Motor neuron (in vitro differentiated cells): ENCODE measurements around the gene SRPRB. TPM values are rescaled to one million over a fixed set of nuclear protein-coding genes. Genes with fewer than 3 reads are reported as not detected.
A peak's percentile ranks its signal among the peaks of the same experiment; 100 is the strongest.

Experiments
- ATAC-seq, 8 experiments: fragments of 200-7000 bp; cut with Tn5 transposase; replicated peaks in 6 of 8; 2 replicates each; pipeline ENCODE4 v1.8.0; 2021; ENCODE audit warnings: mild to moderate bottlenecking in 8 of 8, moderate library complexity in 8 of 8
- H3K27ac ChIP-seq, 2 donors: fragments of 250-450 bp; sonication (Bioruptor Pico); 2 replicates each; pipeline ENCODE4 v1.9.0; 2021; ENCODE audit warnings: antibody characterized with exemption in 2 of 2, mild to moderate bottlenecking in 2 of 2, moderate library complexity in 1 of 2
- H3K4me1 ChIP-seq, 2 donors: fragments of 250-450 bp; sonication (Bioruptor Pico); replicated peaks in 1 of 2; 2 replicates each; pipeline ENCODE4 v1.6.1; 2021; ENCODE audit warnings: antibody characterized with exemption in 2 of 2, mild to moderate bottlenecking in 2 of 2, moderate library complexity in 1 of 2
- H3K4me3 ChIP-seq, 5 donors: fragments of 250-450 bp; sonication (Bioruptor Pico); 2 replicates each; pipeline ENCODE4 v1.9.0; 2021; ENCODE audit warnings: antibody characterized with exemption in 5 of 5, mild to moderate bottlenecking in 5 of 5, moderate library complexity in 4 of 5
- WGBS, 10 experiments: fragments of 450-650 bp; shearing (Covaris generic); methylation state at CpG; one replicate each; pipeline ENCODE4 v1.0.0; 2022; 5-methylcytosine and 5-hydroxymethylcytosine counted together
- in situ Hi-C, 9 experiments: fragments of 400-800 bp; cut with MboI; loops; one replicate each; pipeline ENCODE4 v1.15.0; 2021; ENCODE audit warnings: low sequenced_read_pairs in 9 of 9, low pct_unique_long_range_greater_than_20kb in 2 of 9; ENCODE audit not compliant: unreplicated experiment in 9 of 9
- total RNA-seq, 8 experiments: library from RNA; unstranded; fragments of 300-600 nt; gene quantifications; 2 replicates each; pipeline versions ENCODE4 v1.2.3 to v1.2.4, GENCODE V29; 2022

The SRPRB gene
- total RNA-seq, 8 experiments from 2014 or later: 39.2 to 150 (median 62.6) TPM

DNA sequence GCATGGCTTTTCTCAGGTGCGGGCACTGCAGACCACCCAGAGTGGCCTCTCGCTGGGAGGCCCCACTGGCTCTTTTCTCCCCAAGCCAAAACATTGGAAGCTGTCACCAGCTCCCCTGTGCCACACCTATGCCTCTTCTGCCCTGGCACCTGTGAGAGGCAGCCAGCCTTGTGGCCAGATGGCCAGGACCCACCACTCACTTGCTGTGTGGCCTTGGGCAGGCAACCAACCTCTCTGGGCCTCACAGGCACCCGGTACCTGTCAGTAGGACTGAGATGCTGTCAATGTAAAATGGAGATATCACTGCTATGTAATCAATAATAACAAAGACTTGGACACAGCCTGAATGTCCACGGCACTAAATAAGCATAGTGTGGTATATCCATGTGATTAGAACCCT is 36.5 kb downstream of the SRPRB start:
- ATAC-seq: no peak
- 0 to 93% (median 70%) methylated on average over 1 to 3 of the region's 4 CpGs; no CpG with 5 or more reads in 2 of the 10 experiments for WGBS, 10 experiments
- no peak overlapping the region for H3K4me3 ChIP-seq
- peaks cover 7 to 11% of the 10 kb centered on the region in 2 donors for H3K4me1 ChIP-seq
- in situ Hi-C loops: no loop called here
- H3K27ac ChIP-seq: no peak overlapping the region

DNA sequence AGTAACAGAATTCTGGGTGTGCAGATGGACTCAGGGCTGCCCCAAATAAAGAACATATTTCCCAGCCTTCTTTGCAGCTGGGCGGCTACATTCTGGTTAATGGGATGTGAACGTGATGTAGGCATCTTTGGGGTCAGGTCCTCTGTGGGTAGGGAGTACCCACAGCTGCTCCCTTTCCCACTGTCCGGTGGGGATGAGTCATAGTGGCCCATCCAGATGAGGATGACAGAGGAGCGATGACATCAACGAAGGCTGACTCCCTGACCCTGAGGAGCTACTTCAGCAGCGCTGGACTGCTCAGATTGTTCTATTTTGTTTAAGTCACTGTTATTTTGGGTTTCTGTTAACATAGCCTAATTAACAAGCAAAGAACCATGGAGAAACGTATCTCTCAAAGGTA is 38.0 kb downstream of the SRPRB start:
- WGBS, 10 experiments: 44 to 100% (median 71%) methylated on average over 1 to 3 of the region's 7 CpGs; no CpG with 5 or more reads in 4 of the 10 experiments
- peak in 7 of 8 experiments; percentile 62 to 100 (median 98) for ATAC-seq
- H3K27ac ChIP-seq: peak overlapping the region; percentile 42 to 61
- no peak overlapping the region for H3K4me3 ChIP-seq
- in situ Hi-C loops: no loop called here
- H3K4me1 ChIP-seq: peaks cover 7 to 11% of the 10 kb centered on the region in 2 donors

DNA sequence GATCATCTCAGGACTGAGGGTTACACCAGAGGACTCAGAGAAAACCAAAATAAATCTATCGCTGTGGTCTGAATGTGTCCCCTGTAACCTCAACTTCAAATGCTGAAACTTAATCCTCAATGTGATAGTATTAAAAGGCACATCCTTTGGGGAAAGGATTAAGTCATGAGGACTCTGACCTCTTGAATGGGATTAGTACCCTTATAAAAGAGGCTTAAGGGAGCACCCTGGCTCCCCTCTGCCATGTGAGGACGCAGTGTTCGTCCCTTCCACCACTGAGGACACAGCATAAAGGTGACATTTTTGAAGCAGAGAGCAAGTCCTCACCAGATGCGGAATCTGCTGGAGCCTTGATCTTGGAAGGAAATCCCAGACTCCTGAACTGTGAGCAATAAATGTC is 39.5 kb downstream of the SRPRB start:
- WGBS, 10 experiments: 50 to 100% (median 96%) methylated on average over 1 to 3 of the region's 4 CpGs; no CpG with 5 or more reads in 2 of the 10 experiments
- in situ Hi-C loops: no loop called here
- Histone ChIP-seq H3K4me1 (peaks cover 7 to 11% of the 10 kb centered on the region in 2 donors), H3K4me3 (no peak overlapping the region), H3K27ac (no peak overlapping the region)
- ATAC-seq: no peak

DNA sequence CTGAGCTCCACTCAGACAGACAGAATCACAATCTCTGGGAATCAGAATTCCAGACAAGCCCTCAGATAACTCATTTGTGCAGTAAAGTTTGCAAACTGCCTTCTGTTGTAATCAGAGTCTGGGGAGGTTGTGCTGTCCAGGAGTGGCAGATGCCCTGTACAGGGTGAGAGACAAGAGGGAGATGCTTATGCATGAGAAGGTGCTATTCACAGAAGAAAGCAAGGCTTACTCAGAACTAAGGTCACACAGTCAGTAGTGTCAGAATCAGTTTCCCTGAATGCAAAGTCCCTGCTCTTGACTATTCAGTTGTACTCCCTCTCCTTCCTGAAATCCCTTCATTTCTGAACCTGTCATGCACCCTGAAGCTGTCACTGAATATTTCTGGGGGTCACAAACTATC is 43.7 kb downstream of the SRPRB start:
- Histone ChIP-seq H3K4me3 (no peak overlapping the region), H3K4me1 (peaks cover 0 to 3% of the 10 kb centered on the region in 2 donors), H3K27ac (no peak overlapping the region)
- in situ Hi-C loops: no loop called here
- ATAC-seq: peak in 1 of 8 experiments; percentile 51

DNA sequence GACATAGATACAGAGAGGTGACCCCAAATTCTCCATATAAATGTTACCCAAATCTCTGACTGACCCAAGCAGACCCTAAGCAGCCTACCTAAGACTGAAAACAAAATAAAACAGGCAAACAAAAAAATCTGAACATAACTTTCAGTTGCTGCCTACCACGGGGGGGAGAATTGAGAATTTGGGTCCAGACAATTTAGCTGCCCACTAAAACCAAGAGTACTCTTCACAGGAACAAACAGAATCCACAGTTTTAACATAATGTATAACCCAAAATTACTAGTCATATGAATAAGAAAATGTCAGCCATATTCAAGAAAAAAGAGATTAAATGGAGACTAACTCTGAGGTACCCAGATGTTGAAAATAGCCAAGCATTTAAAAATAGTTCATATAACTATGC is 44.4 kb downstream of the SRPRB start:
- peaks cover 0 to 6% of the 10 kb centered on the region in 2 donors for H3K4me1 ChIP-seq
- in situ Hi-C loops: no loop called here
- ATAC-seq: no peak
- 50 to 100% (median 89%) methylated on average over 1 of the region's 1 CpG; no CpG with 5 or more reads in 3 of the 10 experiments for WGBS, 10 experiments
- H3K4me3 ChIP-seq: no peak overlapping the region
- H3K27ac ChIP-seq: no peak overlapping the region

DNA sequence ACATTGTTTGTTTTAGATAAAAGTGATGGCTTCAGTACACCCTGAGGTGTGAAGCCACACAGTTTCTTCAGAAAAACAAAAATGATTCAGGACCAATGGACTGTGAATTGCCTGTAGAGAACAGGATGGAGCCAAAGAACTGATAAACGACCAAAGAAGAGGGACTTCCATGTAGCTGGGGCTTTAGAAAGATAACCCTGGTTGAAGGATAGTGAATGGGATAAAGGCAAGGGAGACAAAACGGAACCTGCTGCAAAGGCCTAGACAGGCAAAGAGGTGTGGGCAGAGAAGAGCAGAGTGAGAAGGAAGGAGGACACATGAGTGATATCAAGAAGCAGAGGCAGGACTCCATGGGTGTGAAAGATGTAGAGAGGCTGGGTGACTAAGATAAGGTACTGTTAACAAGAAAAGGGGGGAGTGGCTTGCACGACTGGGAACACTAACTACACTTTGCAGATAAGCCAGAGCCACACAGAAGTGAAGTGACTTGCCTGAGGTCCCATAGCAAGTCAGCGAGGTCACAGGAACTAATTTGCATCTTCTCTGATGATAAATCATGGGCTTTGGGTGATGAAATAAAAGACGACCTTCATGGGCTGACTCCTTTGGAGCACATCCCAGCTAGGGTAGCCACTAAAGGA is 45.8 kb downstream of the SRPRB start:
- Histone ChIP-seq H3K27ac (no peak overlapping the region), H3K4me3 (no peak overlapping the region), H3K4me1 (peaks cover 3 to 6% of the 10 kb centered on the region in 2 donors)
- peak in 2 of 8 experiments; percentile 28 to 54 for ATAC-seq
- WGBS, 10 experiments: 48 to 84% (median 76%) methylated on average over 1 to 5 of the region's 5 CpGs
- in situ Hi-C loops: no loop called here

DNA sequence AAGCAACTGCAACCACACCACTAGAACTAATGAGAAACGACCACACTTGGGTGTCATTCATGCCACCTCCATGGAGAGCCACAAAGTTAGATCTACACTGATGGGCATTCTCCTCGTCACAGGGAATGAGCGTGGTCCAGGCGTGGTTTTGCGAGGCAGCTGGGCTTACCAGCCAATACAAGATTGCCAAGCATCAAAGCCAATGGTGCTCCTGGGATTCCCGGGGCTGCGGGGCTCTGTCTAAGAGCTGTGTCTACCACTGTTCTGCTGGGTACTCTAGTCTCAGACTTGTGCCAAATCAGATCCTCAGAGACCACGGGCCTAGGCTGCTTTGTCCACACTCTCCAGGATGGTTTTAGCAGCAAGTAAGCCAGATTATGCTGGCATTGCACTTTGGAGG is 46.3 kb downstream of the SRPRB start:
- Histone ChIP-seq H3K4me1 (peaks cover 3 to 6% of the 10 kb centered on the region in 2 donors), H3K27ac (no peak overlapping the region), H3K4me3 (no peak overlapping the region)
- in situ Hi-C loops: no loop called here
- WGBS, 10 experiments: 92 to 100% (median 100%) methylated on average over 1 to 7 of the region's 8 CpGs; no CpG with 5 or more reads in 6 of the 10 experiments
- ATAC-seq: no peak

DNA sequence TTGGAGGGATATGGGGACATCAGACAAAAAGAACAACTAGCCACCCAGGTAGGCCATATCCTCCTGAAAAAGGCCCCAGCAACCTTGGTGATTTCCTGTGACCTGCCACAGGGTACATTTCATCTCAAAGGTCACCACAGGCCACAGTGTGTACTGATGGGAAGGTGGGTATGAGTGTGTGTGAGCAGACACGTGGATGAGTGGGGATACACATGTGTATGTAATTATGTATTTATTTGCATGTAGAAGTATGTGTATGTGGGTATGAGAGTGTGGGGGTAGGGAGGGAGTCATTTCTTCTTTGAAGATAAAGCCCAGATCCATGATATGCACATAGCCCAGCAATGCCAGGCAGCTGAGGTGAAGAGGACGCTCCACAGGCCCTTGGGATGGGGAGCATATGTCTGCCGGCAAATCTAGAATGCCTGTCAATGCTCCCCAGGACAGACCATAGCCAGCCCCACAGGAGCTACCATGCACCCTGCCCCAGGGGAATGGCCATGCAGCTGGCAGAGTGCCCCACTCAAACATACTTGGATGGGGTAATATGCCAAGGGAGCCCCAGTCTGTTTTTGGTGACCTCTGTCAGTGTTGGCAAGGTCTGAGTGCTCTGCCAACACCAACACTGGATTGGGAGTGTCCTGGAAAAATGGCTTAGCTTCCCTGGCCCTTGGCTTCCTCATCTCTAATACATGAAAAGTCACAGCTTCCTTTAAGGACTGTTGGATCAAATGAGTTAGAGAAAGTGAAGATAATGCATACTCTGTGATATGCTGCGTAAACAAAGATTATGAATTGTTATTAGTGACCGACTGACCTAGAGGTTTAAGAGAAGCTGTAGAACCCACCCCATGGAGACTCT is 47.7 kb downstream of the SRPRB start:
- no peak overlapping the region for H3K27ac ChIP-seq
- WGBS, 10 experiments: 53 to 100% (median 80%) methylated on average over 1 to 3 of the region's 5 CpGs; no CpG with 5 or more reads in 3 of the 10 experiments

DNA sequence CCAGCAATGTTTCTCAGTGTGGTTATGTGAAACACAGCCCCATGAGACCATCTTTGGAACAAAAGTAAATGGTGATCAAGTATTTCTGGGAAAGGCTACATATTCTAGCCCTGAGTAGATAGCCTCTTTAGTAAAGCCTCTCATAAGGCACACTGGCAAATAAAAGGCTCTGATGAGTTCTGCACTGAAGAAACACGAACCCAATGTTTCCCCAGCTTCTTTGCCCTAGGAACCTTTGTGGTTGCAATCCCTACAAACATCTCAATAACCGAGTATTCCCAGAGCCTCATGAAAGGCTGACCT is 48.3 kb downstream of the SRPRB start:
- no peak for ATAC-seq
- Histone ChIP-seq H3K4me3 (no peak overlapping the region), H3K4me1 (peaks cover 3 to 6% of the 10 kb centered on the region in 2 donors), H3K27ac (no peak overlapping the region)
- 33 to 100% (median 88%) methylated on average over 1 to 2 of the region's 2 CpGs; no CpG with 5 or more reads in 2 of the 10 experiments for WGBS, 10 experiments
- in situ Hi-C loops: no loop called here

More for the DNA sequence above, 47.7 kb downstream of the SRPRB start:
- peaks cover 3 to 6% of the 10 kb centered on the region in 2 donors for H3K4me1 ChIP-seq
- peak in 1 of 8 experiments; percentile 25 for ATAC-seq
- in situ Hi-C loops: no loop called here
- H3K4me3 ChIP-seq: no peak overlapping the region

DNA sequence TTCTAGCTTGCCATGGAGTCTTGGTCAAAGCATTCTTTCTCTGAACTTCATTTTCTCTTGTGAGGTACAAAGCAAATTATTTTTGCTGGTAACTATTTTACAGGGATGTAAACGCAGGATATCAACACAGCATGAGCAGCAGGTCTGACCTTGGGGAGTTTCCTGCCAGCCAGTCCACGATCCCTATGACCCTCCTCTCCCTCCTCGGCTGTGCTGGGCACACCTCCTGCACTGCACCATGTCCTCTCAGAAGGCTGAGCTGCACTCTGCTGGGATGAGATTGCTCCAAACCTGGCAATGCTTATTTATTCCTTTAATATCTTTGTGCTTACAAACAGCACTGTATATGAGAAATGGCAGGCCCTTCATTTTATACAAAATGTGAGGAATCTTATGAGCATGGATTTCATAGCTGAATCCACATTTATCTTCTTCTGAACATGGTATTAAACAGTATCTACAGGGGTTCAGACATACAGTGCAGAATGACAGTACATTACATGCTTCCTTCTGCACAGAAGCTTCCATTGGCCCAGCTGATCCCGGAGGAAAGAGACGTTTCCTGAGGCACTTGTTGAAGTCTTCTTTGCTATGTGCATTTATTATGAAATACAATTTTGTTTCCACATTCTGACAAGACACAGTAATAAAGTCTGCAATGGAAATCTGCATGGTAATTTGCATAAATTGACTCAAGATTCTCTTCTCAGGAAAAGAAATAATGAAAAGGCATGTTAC is 48.8 kb downstream of the SRPRB start:
- ATAC-seq: peak in 5 of 8 experiments; percentile 15 to 93 (median 83)
- Histone ChIP-seq H3K4me3 (no peak overlapping the region), H3K27ac (no peak overlapping the region), H3K4me1 (peaks cover 5 to 6% of the 10 kb centered on the region in 2 donors)
- in situ Hi-C loops: no loop called here
- 33 to 100% (median 71%) methylated on average over 1 to 5 of the region's 5 CpGs; no CpG with 5 or more reads in 2 of the 10 experiments for WGBS, 10 experiments

DNA sequence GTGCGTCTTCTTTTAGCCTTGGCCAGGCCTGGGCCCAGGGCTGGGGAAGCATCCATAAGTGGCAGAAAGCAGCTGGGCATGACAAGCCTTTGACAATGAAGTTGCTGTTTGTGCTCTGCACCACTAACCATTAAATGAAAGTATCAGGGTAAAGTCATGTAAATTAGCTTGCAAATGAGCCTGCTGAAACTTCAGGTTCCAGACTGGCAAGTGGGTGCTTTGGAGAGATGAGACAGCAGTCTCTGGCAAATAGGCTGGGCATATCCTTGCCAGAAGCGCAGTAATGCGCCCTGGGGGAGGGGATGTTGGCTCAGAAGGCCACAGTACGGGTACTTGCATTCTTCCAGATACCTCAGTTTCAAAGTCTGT is 49.4 kb downstream of the SRPRB start:
- in situ Hi-C loops: no loop called here
- ATAC-seq: peak in 5 of 8 experiments; percentile 77 to 84 (median 79)
- WGBS, 10 experiments: 17 to 100% (median 78%) methylated on average over 1 to 4 of the region's 4 CpGs; no CpG with 5 or more reads in 1 of the 10 experiments
- peaks cover 10% of the 10 kb centered on the region in 2 donors for H3K4me1 ChIP-seq
- no peak overlapping the region for H3K4me3 ChIP-seq
- H3K27ac ChIP-seq: no peak overlapping the region

DNA sequence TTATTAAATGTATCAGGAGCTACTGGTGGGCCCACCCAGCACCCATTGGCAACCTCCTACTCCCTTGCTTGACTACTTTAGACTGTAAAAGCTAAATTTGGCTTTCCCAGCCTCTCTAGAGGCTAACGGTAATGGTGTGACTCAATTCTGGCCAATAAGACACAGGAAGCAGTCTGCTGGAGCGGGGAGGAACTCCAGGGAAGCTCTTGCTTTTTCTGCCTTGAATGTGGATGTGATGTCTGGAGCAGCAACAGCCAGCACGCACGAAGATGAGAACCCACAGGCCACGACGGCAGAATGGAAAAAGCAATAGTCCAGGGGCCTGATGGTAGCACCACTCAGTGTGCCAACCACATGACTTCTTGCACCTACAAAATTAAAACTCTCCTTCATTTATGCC is 50.2 kb downstream of the SRPRB start:
- H3K27ac ChIP-seq: no peak overlapping the region
- in situ Hi-C loops: no loop called here
- H3K4me1 ChIP-seq: peaks cover 12% of the 10 kb centered on the region in 2 donors
- H3K4me3 ChIP-seq: no peak overlapping the region
- 40 to 100% (median 100%) methylated on average over 1 to 5 of the region's 6 CpGs; no CpG with 5 or more reads in 2 of the 10 experiments for WGBS, 10 experiments
- ATAC-seq: no peak

DNA sequence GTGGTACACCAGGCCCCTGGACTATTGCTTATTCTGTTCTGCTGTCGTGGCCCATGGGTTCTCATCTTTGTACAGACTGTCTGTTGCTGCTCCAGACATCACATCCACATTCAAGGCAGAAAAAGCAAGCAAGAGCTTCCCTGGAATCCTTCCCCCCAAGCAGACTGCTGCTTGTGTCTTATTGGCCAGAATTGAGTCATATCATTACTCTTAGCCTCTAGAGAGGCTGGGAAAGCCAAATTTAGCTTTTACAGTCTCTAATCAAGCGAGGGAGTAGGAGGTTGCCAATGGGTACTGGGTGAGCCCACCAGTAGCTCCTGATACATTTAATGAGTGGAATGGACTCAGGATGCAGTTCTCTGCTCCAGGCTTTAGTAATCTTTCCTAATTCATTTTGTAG is 50.7 kb downstream of the SRPRB start:
- Histone ChIP-seq H3K4me1 (peaks cover 12% of the 10 kb centered on the region in 2 donors), H3K4me3 (no peak overlapping the region), H3K27ac (no peak overlapping the region)
- no peak for ATAC-seq
- WGBS, 10 experiments: 50 to 100% (median 92%) methylated on average over 1 of the region's 2 CpGs; no CpG with 5 or more reads in 6 of the 10 experiments
- in situ Hi-C loops: no loop called here
